ENCODE measurements around the gene TCEA3.

The TCEA3 gene

DNA sequence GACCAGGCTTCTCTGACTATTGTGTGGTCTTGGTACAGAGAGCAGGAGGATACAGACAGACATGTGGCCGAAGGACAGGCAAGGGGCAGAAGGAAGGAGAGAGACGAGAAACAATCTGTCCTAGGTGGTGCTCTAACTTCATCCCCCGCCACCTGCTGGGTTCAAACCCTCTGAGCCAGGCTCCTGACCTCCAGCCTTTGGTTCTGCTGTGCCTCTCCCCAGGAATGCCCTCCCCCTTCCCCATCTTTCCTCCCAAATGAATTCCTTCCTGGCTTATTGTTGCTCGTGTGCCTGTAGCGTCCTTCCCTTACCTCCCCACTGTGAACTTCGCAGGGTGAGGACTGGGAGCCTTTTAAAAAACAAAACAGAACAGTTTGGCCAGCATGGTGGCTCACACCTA is 5.4 kb downstream of the TCEA3 start:
- no peak for DNase-seq

DNA sequence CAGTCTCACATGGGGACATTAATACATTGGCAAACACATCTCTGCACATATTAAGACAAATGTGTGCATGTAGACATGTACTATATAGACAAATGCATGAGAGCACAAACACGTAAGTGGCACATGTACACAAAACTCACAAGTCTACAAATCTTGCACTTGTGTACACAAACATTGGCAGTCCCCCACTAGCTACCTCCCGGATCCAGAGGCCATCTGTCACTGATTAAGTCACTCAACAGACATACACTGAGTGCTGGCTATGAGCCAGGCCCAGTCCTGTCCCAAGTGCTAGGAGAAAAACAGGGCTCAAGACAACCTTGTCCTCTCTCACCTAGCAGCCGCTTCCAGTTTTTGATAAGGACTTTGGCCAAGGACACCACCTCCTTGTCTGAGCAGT is 7.0 kb downstream of the TCEA3 start:
- no peak for DNase-seq

DNA sequence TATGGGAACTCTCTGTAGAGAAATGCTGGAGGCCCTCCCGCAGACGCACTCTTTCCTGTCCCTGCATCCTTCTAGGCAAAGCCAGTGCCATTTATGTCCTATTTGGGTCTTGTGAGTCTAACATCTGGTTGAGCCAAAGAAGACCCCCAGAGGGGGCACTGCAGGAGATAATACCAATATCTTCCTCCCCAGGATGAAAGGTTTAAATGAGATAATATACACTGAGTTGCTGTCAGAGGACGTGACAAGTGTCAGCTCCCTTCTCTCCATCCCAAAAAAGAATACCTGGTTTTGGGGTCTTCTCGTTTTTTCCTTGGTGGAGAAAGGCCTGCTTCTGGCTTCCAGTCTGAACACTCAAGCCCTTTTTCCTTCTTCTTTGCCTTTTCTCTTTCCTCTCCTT is 7.6 kb downstream of the TCEA3 start:
- no peak for DNase-seq

DNA sequence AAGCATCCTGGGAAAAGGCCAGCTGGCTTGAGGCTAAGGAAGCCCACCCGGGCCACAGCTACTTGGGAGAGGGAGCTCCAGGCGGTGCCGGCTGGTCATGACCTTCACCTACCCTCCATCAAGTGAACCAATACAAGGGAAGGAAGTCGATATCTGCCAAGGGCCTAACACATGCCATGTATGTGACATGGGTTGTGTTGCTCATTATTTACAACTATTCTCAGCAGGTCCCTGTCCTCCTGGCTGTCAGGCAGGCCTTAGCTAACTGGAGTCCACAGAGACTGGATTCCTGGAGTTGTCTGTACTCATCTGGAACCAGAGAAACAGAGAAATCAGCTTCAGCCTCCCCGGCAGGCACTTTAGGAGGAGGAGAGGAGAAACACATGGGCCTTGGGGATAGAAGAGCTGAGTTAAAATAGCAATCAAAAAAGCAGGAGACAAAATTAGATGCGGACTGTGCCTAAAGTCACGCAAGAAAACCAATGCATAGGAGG is 15.7 kb downstream of the TCEA3 start:
- DNase-seq = no peak

DNA sequence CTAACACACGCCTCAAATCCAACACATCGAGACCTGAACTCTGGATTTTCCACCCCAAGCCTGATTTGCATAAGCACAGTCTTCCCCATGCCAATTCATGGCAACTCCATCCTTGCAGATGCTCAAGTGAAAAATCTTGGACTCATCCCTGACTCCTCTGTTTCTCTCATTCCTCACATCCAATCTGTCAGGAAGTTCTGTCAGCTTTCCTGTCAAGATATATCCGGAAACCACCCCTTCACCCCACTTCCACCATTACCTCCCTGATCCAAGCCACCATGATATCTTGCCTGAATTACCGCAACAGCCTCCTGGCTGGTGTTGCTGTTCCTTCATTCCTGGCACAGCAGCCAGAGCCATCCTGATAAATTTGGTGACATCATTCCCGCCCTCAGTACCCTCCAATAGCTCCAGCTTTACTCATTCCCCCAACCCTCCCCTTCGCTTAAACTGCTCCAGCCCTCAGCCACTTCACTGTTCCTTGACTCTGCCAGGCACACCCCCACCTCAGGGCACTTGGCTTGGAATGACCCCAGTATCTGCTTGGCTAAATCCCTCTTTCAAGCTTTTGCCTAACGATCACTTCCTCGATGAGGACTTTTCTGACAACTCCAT is 17.4 kb downstream of the TCEA3 start:
- DNase-seq = no peak

DNA sequence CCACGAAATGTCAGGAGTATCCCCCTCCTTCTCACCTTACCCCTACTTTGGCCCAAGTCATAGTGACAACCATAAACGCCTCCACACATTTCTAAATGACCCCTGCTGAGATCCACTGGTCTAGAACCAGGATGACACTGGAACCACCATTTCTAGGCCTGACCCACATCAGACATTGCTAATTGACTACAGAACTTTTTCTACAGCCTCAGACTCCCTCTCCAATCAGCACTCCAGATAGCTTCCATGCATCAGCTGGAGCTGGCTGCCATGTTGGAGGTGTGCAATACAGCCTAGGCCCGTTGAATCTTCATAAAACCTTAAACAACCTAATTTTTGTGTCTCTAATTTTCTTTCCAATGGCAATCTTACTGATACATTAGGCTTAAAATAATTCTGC is 18.6 kb downstream of the TCEA3 start:
- no peak for DNase-seq

DNA sequence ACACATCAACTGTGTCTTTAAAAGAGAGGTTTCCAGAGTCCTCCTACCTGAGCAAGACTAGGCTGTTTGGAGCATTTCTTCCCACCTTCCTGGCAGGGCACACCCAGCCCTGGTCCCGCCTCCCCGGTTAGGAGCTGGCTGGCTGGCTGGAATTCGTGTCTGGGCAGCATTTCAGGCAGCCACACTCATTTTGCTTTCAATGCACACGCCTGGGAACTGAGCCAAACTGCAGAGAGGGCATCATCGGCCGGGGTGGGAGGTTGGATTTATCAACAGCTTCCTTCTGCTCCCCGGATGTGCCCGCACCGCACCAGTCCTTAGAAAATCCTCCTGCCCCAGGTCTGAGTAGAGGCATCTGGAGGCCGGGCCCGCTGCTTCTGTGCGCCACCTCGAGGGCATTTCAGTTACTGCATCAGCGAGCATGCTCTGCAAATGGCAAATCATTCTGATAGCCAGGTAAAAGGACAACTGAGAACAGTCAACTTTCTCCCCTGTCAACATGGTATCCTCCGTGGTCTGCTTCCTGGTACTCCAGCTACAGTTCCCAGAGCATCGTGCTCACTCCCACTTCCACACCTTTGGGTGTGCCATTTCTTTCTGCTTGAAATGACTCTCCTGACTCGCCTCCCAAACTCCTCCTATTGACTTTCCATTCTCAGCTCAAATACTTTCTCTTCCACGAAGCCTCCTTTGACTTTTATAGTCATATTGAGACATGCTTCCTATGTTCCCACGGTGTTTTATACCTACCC is 20.6 kb downstream of the TCEA3 start:
- DNase-seq = peak; percentile 74 to 84

DNA sequence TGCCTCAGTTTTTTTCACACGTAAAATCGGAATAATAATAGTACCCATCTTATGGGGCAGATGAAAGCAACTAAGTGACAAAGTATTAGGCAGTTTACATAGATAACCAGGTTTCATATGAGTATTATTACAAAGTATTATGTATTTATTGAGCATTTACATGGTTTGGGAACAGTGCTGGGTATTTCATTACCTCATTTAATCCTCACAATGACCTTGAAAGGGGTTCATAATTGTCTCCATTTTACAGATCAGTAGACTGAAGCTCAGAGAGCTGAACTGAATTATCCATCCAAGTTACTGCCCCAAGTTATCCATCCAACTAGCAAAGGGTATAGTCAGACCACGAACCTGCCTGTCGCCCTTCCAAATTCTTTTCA is 21.2 kb downstream of the TCEA3 start:
- DNase-seq = no peak

DNA sequence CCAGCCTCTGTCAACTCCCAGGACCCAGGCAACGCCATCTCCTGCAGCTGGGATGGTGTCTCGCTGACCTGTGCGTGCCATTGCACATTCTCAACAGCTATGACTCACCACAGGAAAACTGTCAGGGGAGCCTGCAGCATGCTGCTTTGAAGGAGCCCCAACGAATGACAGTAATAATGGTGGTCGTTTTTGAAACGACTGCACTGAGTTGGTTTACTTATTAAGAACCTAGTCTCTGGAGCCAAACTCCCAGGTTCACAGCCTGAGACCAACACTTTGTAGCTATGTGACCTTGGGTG is 21.6 kb downstream of the TCEA3 start:
- no peak for DNase-seq

DNA sequence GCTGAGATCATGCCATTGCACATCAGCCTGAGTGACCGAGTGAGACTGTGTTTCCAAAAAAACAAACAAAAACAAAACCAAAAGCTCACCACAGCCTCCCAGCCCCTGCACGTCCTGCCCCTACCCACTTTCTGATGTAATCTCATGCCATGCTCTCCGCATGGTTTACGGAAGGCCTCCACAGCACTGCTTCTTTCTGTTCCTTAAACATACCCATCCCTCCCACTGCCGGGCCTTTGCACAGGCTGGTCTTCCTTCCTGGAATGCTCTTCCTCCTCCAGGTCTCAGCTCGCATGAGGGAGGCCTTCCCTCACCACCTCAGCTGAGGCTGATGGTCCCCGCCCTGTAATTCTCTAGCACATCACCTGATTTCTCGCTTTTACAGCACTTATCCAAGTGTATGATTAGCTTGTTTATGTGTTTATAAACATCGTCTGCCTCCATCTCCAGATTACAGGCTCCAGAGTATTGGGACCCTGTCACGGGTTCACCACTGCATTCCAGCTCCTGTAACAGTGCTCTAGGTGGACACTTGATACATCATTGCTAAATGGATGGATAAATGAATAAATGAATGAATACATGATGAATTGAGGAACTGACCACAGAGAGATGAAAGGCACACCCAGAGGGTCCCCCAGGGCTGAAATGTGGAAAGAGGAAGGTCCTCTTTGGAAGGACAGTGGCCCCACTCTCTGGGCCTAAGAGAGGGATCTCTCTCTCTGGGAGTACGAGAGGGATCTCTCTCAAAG is 22.1 kb downstream of the TCEA3 start:
- no peak for DNase-seq

DNA sequence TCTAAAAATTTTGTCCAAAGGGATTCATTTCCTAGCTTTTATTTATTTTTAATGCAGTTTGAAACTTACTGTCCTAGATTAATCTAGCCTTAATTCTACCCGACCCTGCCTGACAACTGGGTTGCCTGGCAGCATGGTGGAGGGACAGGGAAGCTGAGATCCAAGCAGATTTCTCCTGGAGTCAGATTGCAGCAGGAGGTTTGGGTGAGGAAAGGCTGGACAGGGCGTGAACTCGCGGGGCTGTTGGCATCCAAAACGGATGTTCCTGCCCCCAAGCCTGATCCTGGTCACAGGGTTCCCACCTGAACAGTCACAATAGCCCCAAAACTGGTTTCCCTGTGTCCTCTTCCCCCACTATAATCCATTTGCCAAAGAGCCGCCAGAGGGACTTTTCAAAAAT is 23.2 kb downstream of the TCEA3 start:
- DNase-seq = no peak

DNA sequence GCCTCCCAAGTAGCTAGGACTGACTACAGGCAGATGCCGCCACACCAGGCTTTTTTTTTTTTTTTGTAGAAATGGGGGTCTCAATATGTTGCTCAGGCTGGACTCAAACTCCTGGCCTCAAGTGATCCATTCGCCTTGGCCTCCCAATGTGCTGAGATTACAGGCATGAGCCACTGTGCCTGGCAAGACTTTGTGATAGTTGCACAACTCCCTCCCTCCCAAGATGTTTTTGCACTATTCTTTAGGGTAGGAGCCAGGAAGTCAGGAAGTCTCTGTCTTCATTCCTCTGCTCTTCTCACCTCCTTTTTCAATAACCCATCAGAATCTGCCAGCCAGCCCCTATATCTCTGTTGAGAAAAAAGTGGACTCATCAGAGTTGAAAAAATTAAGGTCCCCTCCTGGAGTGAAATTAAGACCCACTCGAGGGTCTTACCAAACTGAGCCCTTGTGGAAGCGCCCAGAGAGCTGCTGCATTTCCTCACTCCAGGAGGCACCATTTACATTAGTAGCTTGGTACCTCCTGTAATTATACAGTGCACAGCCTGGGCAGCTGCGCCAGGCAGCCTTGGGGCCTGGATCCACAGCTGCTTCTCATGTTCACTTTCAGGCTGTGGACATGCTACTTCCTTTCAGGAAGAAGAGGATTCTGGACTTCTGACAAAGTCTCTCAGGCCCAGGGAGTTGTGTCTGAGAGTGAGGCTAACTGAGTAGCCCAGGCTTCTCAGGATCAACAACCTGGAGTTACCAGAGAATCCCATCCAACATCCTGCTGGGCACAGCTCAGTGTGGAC is 24.0 kb downstream of the TCEA3 start:
- DNase-seq = no peak

DNA sequence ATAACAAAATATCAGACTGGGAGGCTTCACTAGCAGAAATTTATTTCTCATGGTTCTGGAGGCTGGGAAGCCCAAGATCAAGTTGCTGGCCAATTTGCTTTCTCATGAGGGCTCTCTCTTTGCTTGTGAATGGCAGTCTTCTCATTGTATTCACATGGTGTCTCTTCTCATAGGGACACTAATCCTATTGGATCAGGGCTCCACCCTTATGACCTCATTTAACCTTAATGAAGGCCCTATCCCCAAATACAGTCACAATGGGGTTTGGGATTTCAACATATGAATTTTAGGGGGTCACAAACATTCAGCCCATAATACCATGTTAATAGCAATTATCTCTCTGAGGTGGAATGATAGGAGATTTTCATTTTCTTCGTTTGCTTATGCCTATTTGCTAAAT is 25.3 kb downstream of the TCEA3 start:
- no peak for DNase-seq

DNA sequence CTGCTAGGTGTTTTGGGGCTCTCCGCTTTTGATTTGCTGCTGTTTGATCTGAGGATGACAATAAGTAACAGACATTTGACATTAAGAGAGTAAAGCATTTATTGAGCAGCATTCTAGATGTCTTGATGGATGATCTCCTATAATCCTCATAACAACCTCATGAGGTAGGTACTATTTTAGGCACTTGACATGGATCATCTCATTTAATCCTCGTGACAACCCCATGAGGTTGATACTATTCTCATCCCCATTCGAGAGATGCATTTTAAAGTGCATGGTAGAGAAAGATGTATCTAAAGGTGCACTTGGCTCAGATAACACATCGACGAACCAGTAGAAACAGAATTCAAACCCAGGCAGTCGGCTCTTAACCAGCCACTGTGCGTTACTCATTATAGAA is 26.6 kb downstream of the TCEA3 start:
- no peak for DNase-seq

DNA sequence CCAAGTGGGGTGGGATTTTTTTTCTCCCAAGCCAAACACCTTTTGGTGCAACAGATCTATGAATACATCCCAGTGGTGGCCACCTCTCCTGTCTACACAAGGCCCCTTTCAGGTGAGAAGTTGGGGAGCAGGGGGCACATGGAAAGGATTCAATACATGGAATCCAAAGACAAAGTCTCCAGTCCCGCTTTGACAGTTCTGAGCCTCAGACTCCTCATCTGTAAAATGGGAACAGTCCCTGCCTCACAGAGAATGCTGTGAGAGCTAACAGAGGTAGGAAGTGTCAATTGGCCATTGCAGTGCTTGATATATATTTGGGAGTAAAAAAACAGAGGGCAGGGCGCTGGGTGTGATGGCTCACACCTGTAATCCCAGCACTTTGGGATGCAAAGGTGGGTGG is 28.2 kb downstream of the TCEA3 start:
- DNase-seq = no peak

DNA sequence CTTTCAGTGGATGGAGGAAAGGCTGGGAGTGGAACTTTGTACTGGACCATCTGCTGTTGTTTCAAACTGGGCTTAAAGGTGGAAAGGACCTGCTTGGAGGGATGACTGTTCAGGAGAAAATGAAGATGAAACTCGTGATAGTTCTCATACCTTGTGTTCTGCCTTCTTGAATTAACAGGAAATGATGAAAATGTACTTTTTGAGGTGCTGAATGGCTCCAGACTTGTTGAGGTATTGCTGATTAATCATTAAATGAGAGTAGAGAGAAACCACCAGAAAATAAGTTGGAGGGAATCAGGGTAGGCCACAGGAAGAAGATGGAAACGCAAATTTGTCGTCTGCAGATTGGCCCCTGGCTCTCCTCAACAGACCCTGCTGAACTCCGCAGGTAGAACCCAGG is 28.7 kb downstream of the TCEA3 start:
- DNase-seq = no peak

DNA sequence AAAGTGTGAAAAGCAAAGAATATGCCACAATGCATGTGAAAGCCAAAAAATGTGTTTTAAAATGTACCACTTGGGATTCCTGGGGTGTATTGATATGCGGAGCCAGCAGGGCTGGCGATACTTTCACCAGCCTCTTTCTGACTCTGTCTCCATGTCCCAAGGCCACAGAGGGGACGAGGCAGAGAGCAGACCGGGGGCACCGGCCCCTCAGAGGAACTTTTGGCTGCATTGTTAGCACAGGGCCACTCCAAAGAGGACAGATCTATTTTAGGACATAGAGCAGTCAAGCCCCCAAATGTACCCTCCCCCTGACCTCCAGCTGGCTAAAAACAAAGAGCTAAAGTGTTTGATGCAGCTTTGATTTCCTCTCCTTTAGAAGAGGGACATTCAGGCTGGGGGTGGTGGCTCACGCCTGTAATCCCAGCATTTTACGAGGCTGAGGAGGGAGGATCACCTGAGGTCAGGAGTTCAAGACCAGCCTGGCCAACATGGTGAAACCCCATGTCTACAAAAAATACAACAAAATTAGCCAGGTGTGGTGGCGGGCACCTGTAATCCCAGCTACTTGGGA is 29.3 kb downstream of the TCEA3 start:
- no peak for DNase-seq

DNA sequence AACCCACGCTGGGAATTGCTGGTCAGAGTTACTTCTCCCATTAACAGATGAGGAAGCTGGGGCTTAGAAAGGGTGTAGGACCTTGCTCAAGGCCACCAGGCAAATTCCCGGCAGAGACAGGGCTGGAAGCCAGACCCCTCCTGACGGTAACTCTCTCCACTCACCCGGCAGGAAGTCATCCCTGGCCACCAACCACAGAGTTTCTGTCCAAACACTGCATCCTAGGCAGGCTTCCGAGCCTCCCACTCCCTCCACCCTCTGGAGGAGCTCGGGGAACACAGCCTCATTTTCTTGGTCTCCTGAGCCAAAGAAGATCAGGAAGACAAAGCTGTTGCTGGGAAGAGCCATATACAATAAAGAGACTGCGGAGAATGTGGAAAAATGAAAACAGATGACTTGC is 29.9 kb downstream of the TCEA3 start:
- DNase-seq = no peak

DNA sequence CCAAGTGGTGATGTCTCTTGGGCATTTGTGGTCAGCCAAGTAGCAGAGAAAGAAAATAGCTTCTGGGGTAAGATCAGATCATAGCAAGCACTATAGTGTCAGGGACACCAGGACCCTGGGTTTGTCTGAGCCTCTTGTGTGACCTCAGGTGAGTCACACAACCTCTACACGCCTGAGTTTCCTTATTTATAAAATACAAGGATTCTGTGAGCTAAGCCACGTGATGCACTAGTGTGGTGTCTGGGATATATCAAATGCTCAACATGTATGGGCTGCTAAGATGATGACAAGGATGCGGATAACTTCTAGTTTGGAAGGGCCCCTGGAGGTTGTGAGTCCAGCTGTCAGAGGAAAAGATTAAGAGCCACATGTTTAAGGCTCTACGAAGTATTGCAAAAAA is 30.4 kb downstream of the TCEA3 start:
- DNase-seq = no peak

DNA sequence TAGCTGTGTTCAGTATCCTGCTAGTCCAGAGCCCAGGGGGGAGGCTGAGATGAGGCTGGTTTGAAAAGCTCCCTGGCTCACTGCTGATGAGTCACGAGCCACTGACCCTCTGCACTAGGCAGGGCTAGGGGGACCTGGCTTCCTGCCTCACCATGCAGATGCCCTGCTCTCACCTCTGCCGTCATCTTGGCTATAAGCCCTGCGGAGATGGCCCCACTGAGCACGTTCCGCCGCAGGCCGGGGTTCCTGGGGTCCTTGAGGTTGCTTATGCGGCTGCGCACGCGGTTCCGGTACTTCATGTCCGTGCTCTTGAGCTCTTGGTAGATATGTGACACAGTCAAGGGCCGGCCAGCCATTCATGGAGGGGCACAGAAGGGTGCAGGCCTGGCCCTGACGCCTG is 30.8 kb downstream of the TCEA3 start:
- no peak for DNase-seq

DNA sequence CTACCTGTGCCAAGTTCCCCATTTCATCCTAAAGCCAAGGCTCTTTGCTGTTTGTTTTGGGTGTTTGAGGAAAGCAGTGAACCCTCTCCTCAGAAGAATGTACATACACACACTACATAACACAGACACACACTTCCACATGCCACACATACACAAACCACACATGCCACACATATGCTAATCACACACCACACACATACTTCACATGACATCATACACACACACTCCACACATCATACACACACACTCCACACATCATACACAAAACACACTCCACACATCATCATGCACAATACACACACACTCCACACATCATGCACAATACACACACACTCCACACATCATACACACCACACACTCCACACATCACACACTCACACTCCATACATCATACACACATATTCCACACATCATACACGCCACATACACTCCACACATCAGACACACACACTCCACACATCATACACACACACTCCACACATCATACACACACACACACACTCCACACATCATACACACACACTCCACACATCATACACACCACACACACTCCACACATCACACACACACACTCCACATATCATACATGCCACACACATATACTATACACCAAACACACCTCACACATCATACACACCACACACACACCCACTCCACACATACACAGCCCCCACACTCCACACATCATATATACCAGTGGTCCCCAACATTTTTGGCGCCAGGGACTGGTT is 32.3 kb downstream of the TCEA3 start:
- DNase-seq = no peak

DNA sequence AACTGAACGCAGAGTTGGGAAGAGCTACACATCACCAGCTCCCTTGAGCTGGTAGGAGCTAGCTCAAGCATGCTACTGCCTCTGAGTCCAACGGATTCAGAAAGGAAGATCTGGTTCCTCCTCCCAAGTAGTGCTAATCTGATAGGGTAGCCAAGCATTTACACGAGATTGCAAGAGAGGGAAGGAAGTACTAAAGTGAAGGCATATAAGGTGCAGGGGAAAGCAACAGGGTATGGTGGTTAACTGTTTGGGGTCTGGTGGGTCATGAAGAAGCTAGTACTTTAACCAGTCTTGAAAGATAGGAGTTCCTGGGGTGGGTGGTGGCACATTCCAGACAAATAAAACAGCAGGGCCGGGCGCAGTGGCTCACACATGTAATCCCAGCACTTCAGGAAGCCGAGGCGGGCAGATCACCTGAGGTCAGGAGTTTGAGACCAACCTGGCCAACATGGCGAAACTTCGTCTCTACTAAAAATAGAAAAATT is 34.7 kb downstream of the TCEA3 start:
- DNase-seq = no peak

Data from activated CD4-positive, alpha-beta T cell treated with anti-CD3 and anti-CD28 coated beads for 4 hours (primary cell).